Activated T-helper 1 cell treated with Interleukin-2 at 50 U/mL for 16 hours (primary cell): ENCODE measurements around the gene RAD51AP1.
A peak's percentile ranks its signal among the peaks of the same experiment; 100 is the strongest.
"Not testable (repeated sequence)": the region's sequence is repeated elsewhere in the genome, so short reads cannot be mapped to it uniquely, and the experiment has no call there.

Source experiments
- DNase-seq: peaks from one replicate; pipeline ENCODE4 v3.0.0-alpha.2; 2020; ENCODE audit warnings: low read depth

The RAD51AP1 gene, protein sequence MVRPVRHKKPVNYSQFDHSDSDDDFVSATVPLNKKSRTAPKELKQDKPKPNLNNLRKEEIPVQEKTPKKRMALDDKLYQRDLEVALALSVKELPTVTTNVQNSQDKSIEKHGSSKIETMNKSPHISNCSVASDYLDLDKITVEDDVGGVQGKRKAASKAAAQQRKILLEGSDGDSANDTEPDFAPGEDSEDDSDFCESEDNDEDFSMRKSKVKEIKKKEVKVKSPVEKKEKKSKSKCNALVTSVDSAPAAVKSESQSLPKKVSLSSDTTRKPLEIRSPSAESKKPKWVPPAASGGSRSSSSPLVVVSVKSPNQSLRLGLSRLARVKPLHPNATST

DNA sequence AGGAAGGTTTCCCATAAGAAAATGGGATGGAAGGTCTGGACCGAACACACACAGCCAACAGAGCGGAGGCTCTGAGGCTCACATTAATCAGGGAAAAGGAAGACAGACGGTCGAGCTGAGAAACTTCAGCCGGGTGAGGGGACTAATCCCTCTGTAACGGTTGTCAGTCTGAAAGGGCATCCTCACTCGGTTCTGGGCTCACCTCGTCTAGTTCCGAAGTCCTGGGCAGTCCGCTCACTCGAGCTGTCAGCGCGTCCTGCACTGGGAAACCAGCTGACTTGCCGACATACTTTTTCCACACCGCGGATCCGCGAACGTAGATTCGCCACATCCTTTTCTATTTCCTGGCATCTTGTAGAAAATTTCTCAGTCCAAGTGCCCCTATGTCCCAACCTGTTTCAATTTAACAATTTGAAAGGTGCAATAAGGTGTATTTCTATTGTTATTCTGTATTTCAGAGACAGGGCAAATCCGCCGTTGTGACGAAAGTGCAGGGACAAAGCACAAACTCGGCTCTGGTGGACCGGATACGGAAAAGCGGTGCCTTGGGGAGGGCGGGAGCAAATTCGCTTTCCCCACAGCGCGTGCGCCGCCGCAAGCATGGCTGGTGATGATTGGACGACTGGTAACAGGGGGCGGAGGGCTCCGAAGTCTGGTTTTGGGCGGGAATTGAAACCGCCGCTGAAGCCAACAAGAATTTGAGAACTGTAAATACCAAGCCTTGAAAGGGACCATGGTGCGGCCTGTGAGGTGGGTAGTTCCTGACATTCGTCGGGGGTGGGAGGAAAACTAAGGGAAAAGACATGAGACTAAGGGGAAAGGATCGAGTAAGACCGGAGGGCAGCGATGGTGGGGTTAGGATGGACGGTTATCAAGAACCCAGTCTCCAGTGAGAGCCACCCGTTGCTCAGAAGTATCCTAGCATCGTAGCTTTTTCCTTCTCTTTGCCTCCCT, at the start of gene RAD51AP1:
Gene RAD51AP1, plus strand, starts transcription at position 684 of the 954 bp plus-strand sequence. Its CDS starts 50 bp downstream, at position 734.
- DNase-seq: peak; percentile 92

DNA sequence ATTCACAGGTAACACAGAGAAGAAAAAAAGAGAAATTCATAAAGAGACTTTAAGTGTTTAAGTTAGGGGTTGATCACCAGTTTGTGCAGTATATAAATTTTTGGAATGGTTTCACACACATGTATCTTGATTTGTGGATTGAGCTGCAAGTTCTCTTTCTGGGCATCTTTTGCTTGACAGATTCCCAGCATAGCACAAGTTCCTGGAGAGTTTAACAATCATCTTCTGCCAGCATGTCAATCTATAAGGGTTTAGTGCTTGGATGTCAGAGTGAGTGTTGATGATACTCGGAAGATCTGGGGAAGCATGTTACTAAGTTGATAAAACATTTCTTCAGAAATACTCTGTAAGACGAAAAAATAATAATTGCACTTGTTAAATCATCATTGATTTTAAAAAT, 49.1 kb upstream of the RAD51AP1 start:
- DNase-seq: no peak

- no peak for DNase-seq
Measured at GRCh38 chr12:4490973-4491372, 47.7 kb upstream of the RAD51AP1 start.

DNA sequence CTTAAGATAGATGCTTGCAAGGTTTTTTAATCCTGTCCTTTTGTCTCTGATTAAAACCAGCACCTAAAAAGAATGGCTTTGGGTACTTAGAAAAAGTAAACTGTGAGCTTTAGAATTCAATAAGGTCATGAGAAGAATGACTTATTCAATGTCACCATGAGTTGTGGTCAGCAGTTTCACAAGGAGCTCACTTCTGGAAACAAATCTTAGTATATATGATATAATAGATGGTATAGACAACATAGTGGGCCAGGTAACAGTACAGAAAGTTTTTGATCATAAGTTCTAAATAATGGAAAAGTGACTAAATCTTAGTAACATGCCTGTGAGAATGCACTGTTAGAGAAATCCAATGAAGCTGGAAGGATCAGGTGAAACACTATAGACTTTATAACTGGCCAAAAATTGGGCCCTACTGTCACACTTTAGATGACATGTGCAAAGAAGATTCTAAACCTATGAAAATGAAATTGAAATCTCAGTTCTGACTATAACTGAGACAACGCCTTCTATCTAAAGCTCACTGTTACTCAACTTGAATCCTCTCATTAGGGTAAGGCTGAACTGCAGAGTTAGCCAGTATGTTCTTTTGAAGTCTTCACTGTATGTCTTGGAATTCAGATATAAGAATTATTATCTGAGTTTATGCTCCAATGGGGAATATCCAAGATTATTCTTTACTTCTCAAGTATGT, 42.4 kb upstream of the RAD51AP1 start:
- no peak for DNase-seq

DNA sequence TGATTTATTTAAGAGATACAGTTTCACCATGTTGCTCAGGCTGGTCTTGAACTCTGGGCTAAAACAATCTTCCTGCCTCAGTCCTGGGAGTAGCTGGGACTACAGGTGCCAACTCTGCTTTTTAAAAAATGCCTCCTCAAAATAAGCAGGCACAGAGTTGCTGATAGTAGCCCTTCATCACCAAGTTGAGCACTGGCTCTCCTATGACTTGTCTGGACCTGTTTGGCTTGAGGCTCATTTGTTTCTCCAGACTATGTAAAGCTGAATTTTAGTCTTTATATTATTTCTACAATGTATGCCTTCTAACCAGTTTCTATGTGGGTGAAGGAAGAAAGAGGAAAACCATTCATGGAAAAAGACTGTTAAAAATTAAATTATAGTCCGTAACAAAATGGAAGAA, 39.5 kb upstream of the RAD51AP1 start:
- DNase-seq: no peak

DNA sequence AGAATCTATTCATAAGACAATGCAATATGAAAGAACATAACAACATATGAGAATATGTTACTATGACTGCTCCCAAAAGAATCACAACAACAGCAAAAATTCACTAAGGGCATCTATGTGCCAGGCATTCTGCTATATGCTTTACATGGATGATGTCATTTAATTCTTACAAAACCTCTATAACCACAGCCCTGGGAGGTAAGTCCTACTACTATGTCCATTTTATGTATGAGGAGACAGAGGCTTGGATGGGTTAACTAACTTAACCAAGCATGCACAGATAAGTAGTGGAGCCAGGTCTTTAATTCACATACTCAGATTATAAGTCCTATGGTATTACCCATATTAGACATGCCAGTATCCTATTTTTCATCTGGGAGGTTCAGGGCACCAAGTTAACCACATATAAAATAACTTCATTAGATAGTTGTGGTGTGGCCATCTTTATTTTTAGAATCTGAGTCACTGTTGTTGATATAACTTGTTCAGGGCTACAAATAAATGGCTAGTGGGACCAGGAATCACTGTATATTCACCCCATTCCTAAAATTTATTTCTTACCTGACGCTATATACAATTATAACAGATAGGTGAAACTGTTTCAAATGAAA, 33.2 kb upstream of the RAD51AP1 start:
- DNase-seq: no peak

DNA sequence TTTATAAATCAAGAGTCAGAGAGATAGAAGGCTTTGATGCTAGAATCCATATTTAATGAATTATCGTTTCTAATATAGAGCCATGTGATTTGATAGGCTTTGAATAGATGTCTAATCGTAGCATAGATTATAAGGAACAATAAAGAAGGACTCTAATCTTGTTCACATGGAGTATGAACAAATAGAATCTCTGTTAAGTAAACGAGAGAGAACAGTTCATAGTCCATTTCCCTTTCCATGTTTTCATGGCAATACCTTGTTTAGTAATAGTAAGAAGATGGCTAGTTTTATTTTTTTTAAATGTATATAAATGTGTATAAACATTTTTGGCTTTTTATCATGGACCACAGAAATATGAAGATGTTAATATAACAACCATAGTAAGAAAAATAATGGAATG, 32.3 kb upstream of the RAD51AP1 start:
- DNase-seq: no peak

GRCh38 chr12:4506870-4507269, 31.8 kb upstream of the RAD51AP1 start:
- DNase-seq: no peak

- not testable (repeated sequence) for DNase-seq
Measured at GRCh38 chr12:4508503-4508902, 30.2 kb upstream of the RAD51AP1 start.

GRCh38 chr12:4509269-4509668, 29.4 kb upstream of the RAD51AP1 start:
- not testable (repeated sequence) for DNase-seq

DNA sequence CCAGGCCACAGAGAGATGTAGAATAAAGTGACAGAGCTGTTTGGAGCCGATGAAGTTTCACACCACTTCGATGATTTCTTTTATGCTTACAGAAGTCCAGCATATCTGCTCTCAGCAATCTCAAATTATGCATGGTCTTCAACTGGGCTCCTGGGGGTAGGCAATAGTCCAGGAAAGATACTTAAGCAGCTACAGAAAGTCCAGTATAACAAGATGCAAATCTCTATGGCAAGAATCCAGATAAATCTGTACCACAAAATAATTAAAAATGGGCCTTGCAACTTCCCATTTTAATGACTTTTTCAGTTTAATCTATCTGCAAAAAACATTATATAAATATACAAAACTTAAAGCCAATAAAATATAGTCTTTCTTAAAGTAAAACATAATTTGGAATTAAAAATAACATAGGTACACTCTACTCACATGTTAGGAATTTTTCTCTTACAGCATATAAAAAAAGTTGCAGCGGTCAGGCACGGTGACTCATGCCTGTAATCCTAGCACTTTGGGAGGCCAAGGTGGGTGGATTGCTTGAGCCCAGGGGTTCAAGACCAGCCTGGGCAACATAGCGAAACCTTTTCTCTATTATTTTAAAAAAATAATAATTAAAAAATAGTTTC, 20.5 kb upstream of the RAD51AP1 start:
- DNase-seq: no peak

GRCh38 chr12:4523443-4523842, 15.2 kb upstream of the RAD51AP1 start:
- not testable (repeated sequence) for DNase-seq

DNA sequence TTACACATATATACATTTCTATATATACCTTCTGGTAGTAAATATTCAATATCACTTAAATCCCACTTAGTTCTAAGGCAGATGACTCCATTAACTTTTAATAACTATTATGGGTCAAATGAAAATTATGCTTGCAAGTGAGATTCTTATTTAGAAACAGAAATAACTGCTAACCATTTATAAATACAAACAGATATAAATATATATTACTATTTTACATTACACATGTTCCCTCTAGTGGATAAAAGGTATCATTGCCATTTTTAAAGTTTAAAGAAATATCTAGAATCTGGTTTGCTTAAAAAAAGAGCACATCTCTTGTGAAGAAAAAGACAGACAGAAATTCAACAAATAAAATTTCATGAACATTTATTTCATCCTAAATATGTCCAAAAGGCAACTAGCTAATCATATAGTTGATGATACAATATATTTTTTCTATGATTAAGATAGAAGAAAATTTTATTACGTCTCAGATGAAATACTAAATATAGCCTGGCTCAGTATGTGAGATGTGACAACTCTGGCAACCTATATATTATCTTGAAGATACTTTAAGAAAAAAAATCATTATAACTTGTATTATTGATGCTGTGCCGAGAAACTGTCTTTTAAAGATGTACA, 11.7 kb upstream of the RAD51AP1 start:
- DNase-seq: no peak

- no peak for DNase-seq
Measured at GRCh38 chr12:4530160-4530559, 8.5 kb upstream of the RAD51AP1 start.

- no peak for DNase-seq
Measured at GRCh38 chr12:4530982-4531586, 7.6 kb upstream of the RAD51AP1 start.

GRCh38 chr12:4535092-4535491, 3.6 kb upstream of the RAD51AP1 start:
- no peak for DNase-seq

GRCh38 chr12:4535871-4536270, 2.8 kb upstream of the RAD51AP1 start:
- DNase-seq: no peak

DNA sequence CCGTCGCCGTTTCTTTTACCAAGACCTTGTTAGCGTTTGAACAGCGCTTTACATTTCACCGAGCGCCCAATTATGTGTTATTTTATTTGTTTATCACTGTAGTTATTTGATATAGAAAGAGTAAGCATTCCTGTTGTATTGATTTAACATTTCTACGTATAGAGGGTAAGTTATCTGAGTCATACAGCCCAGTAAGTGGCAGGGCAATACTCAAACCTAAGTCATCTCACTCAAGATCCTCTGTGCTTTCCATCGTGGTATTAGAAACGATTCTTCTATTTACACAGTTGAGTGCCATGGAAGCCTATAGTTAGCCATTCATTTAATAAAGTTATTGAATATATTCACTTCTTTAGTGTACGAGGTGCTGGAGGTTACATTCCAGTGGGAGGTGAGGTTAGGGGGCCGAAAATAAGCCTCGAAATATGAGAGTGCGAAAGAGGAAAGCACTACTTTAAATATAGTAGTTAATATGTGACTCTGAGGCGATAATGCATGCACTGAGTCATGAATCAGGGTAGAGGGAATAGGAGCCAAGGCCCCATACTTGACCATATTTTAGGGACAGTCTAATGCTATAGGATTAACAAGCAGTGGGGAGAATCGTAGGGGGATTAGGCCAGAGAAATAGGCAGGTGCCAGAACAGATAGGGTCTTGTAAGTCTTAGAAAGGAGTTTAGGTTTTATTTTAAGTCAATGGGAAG, 629 bp downstream of the RAD51AP1 start:
- no peak for DNase-seq

DNA sequence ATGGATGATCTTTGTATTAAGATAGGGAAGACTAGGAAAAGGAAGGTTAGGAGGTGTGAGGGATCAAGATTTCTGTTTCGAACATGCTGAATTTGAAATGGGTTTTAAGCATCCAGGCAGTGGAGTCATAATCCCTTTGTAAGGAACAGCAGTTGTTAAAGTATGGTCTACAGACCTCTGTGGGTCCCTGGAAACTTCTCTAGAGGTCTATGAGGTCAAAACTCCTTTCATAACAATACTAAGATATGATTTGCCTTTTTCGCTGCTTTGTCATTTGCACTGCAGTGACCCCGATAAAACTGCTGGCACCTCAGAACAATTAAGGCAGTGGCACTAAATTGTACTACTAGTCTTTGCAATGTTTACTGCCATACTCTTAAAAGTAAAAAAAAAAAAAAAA, 1.5 kb downstream of the RAD51AP1 start:
- DNase-seq: no peak

- DNase-seq: no peak
Measured at GRCh38 chr12:4540638-4541037, 1.9 kb downstream of the RAD51AP1 start.
